Measurements from ENCODE around the gene PPP1CA. TPM values are rescaled to one million over a fixed set of nuclear protein-coding genes. Genes with fewer than 3 reads are reported as not detected.
A peak's percentile ranks its signal among the peaks of the same experiment; 100 is the strongest.
"Not testable (repeated sequence)": the region's sequence is repeated elsewhere in the genome, so short reads cannot be mapped to it uniquely, and the experiment has no call there.

The PPP1CA gene
- total and polyA plus RNA-seq, 3 experiments from 2014 or later: 338 to 564 (median 357) TPM

DNA sequence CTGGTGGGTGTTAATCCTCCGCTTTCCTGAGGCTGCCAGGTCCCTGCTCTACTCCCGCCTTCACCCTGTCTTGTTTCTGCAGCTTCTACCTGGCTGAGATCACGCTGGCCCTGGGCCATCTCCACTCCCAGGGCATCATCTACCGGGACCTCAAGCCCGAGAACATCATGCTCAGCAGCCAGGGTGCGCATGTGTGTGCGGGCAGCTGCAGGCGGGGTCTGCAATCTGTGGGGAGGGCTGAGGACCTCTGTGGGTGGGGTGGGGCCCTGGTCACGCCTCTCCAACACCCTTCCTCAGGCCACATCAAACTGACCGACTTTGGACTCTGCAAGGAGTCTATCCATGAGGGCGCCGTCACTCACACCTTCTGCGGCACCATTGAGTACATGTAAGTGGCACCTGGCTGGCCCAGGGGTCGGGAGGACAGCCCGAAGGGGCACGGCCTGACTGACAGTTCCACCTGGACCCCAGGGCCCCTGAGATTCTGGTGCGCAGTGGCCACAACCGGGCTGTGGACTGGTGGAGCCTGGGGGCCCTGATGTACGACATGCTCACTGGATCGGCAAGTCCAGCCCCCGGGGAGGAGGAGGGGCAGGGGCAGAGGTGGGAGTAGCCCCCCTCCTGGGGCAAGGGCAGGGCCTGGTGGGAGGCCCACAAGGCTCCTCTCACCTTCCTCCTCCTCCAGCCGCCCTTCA lies 31.1 kb upstream of the PPP1CA start:
- H3K4me3 Mint-ChIP-seq: peak overlapping the region in 4 of 7 donors; percentile 54 to 81 (median 56)

DNA sequence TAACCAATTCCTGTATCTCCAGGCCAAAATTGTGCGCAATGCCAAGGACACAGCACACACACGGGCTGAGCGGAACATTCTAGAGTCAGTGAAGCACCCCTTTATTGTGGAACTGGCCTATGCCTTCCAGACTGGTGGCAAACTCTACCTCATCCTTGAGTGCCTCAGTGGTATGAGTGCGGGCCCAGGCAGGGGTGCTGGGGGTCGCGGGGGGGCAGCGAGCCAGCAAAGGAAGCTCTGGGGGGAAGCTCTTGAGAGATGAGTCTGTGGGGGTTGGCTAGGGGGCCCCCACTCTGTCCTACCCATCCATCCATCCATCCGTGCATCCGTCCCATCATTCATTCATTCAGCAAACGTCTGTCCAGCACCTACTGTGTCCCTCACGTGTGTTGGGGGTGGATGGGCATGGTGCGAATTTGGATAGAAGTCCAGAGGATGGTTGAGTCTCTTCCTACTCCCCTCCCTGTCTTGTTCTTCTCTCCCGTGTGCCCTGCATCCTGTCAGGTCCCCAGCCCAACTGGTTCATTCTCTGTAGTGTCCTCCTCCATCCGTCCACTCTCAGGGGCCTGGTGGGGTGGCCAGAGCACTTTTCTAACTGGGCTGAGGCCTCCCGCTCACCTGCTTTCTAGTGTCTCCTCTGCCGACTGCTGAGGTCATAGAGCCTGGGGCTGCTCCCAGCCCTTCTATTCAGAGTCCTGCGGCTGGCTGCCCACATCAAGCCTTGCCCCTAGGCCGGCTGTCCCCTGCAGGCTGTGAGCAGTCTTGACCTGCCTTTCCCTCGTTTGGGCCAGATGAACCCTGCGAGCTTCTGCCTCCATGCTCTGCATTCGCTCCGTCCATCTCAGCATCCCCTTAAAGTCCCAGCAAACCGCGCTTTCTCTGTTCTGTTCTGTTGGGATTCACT lies 29.9 kb upstream of the PPP1CA start:
- CTCF ChIA-PET: interaction anchor here (0.8 to 4.5 kb wide), 6 partner anchors 8 to 51 kb away, joined by 3 to 23 read pairs (median 3); partner anchors contain the start of genes AIP, PPP1CA and TBC1D10C
- Mint-ChIP-seq H3K27ac (peak overlapping the region; percentile 62 to 97 (median 81)), H3K4me3 (peak overlapping the region in 6 of 7 donors; percentile 18 to 83 (median 38)), H3K36me3 (peaks cover 0 to 57% (median 6%) of the 10 kb centered on the region in 3 donors), H3K27me3 (peaks cover 0 to 5% of the 10 kb centered on the region in 2 donors), H3K4me1 (peaks cover 45 to 86% (median 48%) of the 10 kb centered on the region in 3 donors), H3K9me3 (no peaks in the 10 kb centered on the region)
- Histone ChIP-seq H3K9me3 (ENCODE audit: low read length) (no peaks in the 10 kb centered on the region), H3K4me3 (ENCODE audit: low read length) (no peak overlapping the region), H3K36me3 (ENCODE audit: insufficient read depth, low read length) (peaks cover 25% of the 10 kb centered on the region), H3K27me3 (ENCODE audit: insufficient read depth, low read length, poor library complexity, severe bottlenecking) (no peaks in the 10 kb centered on the region), H3K4me1 (ENCODE audit: insufficient read depth, low read length) (peaks cover 69% of the 10 kb centered on the region), H3K27ac (ENCODE audit: low read depth, low read length) (no peak overlapping the region)
- no peak for DNase-seq
- POLR2A ChIA-PET: interaction anchor here (0.8 to 10.1 kb wide), 5 partner anchors 14 to 37 kb away, joined by 3 to 203 read pairs (median 3); partner anchors contain the start of genes PPP1CA, TBC1D10C and TMEM134

More for the DNA sequence above, 31.1 kb upstream of the PPP1CA start:
- Mint-ChIP-seq H3K27me3 (peaks cover 0 to 3% of the 10 kb centered on the region in 2 donors), H3K9me3 (no peaks in the 10 kb centered on the region), H3K4me1 (peaks cover 37 to 83% (median 40%) of the 10 kb centered on the region in 3 donors), H3K27ac (peak overlapping the region in 6 of 8 donors; percentile 71 to 97 (median 80)), H3K36me3 (peaks cover 0 to 67% (median 6%) of the 10 kb centered on the region in 3 donors)
- Histone ChIP-seq H3K27ac (ENCODE audit: low read depth, low read length) (no peak overlapping the region), H3K4me3 (ENCODE audit: low read length) (no peak overlapping the region), H3K27me3 (ENCODE audit: insufficient read depth, low read length, poor library complexity, severe bottlenecking) (no peaks in the 10 kb centered on the region), H3K4me1 (ENCODE audit: insufficient read depth, low read length) (peaks cover 62% of the 10 kb centered on the region), H3K36me3 (ENCODE audit: insufficient read depth, low read length) (peaks cover 25% of the 10 kb centered on the region), H3K9me3 (ENCODE audit: low read length) (no peaks in the 10 kb centered on the region)
- DNase-seq: no peak
- ChIA-PET CTCF (interaction anchor here (0.9 to 4.5 kb wide), 7 partner anchors 20 to 72 kb away, joined by 3 to 23 read pairs (median 3); partner anchors contain the start of genes AIP, PPP1CA, RAD9A and TBC1D10C), POLR2A (interaction anchor here (0.5 to 10.1 kb wide), 7 partner anchors 11 to 59 kb away, joined by 3 to 203 read pairs (median 5); partner anchors contain the start of genes PPP1CA and TBC1D10C)

DNA sequence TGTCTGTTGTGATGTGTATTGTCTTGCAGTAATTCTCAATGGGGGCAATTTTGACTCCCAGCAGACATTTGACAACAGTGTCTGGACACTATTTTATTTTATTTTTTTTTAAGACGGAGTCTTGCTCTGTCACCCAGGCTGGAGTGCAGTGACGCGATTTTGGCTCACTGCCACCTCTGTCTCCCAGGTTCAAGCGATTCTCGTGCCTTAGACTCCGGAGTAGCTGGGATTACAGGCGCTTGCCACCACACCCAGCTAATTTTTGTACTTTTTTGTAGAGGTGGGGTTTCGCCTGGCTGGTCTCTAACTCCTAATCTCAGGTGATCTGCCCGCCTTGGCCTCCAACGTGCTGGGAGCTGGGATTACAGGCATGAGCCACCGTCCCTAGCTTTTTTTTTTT lies 28.1 kb upstream of the PPP1CA start:
- H3K27me3 Mint-ChIP-seq: peaks cover 0 to 6% of the 10 kb centered on the region in 2 donors
- Histone ChIP-seq H3K4me3 (ENCODE audit: low read length) (no peak overlapping the region), H3K27ac (ENCODE audit: low read depth, low read length) (peak overlapping the region; percentile 91), H3K9me3 (ENCODE audit: low read length) (no peaks in the 10 kb centered on the region), H3K27me3 (ENCODE audit: insufficient read depth, low read length, poor library complexity, severe bottlenecking) (no peaks in the 10 kb centered on the region), H3K36me3 (ENCODE audit: insufficient read depth, low read length) (peaks cover 14% of the 10 kb centered on the region), H3K4me1 (ENCODE audit: insufficient read depth, low read length) (peaks cover 53% of the 10 kb centered on the region)
- peaks cover 36 to 74% (median 43%) of the 10 kb centered on the region in 3 donors for H3K4me1 Mint-ChIP-seq
- no peaks in the 10 kb centered on the region for H3K9me3 Mint-ChIP-seq
- H3K4me3 Mint-ChIP-seq: peak overlapping the region; percentile 53 to 99 (median 99)
- ChIA-PET CTCF (interaction anchor here (0.9 to 2.8 kb wide), 4 partner anchors 7 to 29 kb away, joined by 3 to 18 read pairs (median 6); partner anchors contain the start of genes PTPRCAP and TBC1D10C), POLR2A (interaction anchor here (0.5 to 10.1 kb wide), 7 partner anchors 8 to 56 kb away, joined by 3 to 203 read pairs (median 20); partner anchors contain the start of genes CORO1B, PPP1CA, PTPRCAP and TBC1D10C)
- H3K36me3 Mint-ChIP-seq: peaks cover 0 to 45% (median 2%) of the 10 kb centered on the region in 3 donors
- no peak for DNase-seq
- peak overlapping the region in 6 of 8 donors; percentile 11 to 99 (median 62) for H3K27ac Mint-ChIP-seq

DNA sequence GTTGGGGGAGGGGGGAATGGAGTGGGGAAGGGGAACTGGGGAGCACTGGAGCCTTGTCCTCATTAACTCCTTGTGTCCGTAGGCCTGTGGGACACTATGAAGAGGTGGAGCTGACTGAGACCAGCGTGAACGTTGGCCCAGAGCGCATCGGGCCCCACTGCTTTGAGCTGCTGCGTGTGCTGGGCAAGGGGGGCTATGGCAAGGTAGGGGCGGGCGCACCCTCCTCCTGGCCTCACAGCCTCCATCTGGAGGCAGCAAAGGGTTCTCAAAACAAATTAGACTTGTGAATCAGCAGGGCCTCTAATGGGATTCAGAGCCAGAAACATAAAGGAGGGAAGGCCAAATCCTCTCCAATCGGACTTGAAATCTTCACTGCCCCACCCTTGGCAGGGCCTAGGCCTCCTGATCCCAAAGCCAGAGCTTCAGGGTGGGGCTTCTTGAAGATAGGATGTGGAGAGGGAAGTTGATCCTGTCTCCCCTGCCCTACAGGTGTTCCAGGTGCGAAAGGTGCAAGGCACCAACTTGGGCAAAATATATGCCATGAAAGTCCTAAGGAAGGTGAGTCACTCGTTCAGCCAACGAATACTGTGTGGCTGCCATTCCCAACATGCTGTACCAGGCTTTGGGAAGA lies 27.5 kb upstream of the PPP1CA start:
- H3K36me3 Mint-ChIP-seq: peaks cover 0 to 39% (median 2%) of the 10 kb centered on the region in 3 donors
- Histone ChIP-seq H3K9me3 (ENCODE audit: low read length) (no peaks in the 10 kb centered on the region), H3K27me3 (ENCODE audit: insufficient read depth, low read length, poor library complexity, severe bottlenecking) (no peaks in the 10 kb centered on the region), H3K4me1 (ENCODE audit: insufficient read depth, low read length) (peaks cover 47% of the 10 kb centered on the region), H3K4me3 (ENCODE audit: low read length) (peak overlapping the region; percentile 76), H3K36me3 (ENCODE audit: insufficient read depth, low read length) (peaks cover 14% of the 10 kb centered on the region), H3K27ac (ENCODE audit: low read depth, low read length) (peak overlapping the region; percentile 91)
- H3K9me3 Mint-ChIP-seq: no peaks in the 10 kb centered on the region
- ChIA-PET CTCF (interaction anchor here (1.0 to 2.8 kb wide), 8 partner anchors 8 to 167 kb away, joined by 3 to 18 read pairs (median 4); partner anchors contain the start of genes PPP1CA, PTPRCAP and TBC1D10C), POLR2A (interaction anchor here (0.5 to 3.6 kb wide), 12 partner anchors 9 to 144 kb away, joined by 3 to 39 read pairs (median 7); partner anchors contain the start of genes CABP4, PITPNM1, PPP1CA and PTPRCAP)
- H3K27me3 Mint-ChIP-seq: peaks cover 0 to 6% of the 10 kb centered on the region in 2 donors
- H3K4me1 Mint-ChIP-seq: peaks cover 33 to 69% (median 38%) of the 10 kb centered on the region in 3 donors
- H3K4me3 Mint-ChIP-seq: peak overlapping the region; percentile 94 to 100 (median 99)
- H3K27ac Mint-ChIP-seq: peak overlapping the region; percentile 93 to 99 (median 98)
- no peak for DNase-seq

DNA sequence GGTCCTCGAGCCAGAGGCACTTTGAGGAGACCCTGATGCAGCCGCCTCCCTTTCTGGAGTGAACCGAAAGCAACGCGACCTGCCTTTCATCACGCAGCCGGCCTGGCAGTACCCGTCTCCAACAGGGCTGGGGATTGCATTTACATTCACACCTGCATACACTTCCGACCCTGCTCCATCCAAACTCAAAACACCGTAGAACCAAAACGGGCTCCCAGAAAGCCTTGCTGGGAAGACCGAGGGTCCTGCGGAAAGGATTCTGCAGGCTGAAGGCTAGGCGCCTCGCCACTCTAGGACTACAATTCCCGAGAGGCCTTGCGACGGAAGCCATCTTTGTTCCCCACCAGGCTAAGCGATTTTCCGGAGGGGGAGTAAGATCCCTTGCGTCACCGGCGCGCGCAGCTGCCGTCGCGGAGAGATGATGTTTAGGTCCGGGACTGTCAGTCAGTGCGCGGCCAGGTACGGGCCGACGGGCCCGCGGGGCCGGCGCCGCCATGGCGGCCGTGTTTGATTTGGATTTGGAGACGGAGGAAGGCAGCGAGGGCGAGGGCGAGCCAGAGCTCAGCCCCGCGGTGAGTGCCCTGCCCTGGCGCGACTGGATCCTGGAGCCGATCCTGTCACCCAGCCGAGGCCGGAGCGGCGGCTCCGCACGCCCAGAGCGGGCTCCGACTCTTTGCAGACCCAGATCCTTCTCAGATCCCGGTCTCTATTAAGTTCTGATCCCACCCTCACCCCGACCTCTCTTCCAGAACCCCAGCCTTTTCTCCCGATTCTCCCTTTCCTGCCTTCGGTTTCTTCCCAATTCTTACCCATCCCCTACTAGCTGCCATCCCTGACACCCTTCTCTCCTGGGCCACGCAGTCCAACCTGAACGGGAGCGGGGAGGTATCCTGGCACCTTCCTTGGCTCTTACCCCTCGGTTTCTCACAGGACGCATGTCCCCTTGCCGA lies 26.7 kb upstream of the PPP1CA start, which contains the start of gene RPS6KB2:
RPS6KB2 (plus strand) TSS at position 443 of the 950 bp plus-strand sequence; CDS start at position 495, 52 bp downstream.
- peak within 1 kb of the TSS; percentile 76 for H3K4me3 ChIP-seq (ENCODE audit: low read length)
- POLR2A ChIA-PET: interaction anchor here (0.6 to 3.6 kb wide), 14 partner anchors 8 to 143 kb away, joined by 3 to 39 read pairs (median 6); partner anchors contain the start of genes CABP4, CLCF1, PITPNM1 and PPP1CA
- Mint-ChIP-seq H3K4me3 (peak within 1 kb of the TSS; percentile 94 to 100 (median 99)), H3K36me3 (peaks cover 0 to 34% (median 2%) of the 10 kb centered on the region in 3 donors), H3K27me3 (peaks cover 0 to 6% of the 10 kb centered on the region in 2 donors), H3K9me3 (no peaks in the 10 kb centered on the region), H3K27ac (peak within 1 kb of the TSS; percentile 93 to 99 (median 98)), H3K4me1 (peaks cover 25 to 61% (median 31%) of the 10 kb centered on the region in 3 donors)
- no peaks in the 10 kb centered on the region for H3K27me3 ChIP-seq (ENCODE audit: insufficient read depth, low read length, poor library complexity, severe bottlenecking)
- peak within 1 kb of the TSS; percentile 91 for H3K27ac ChIP-seq (ENCODE audit: low read depth, low read length)
- peaks cover 39% of the 10 kb centered on the region for H3K4me1 ChIP-seq (ENCODE audit: insufficient read depth, low read length)
- CTCF ChIA-PET: interaction anchor here (1.0 to 2.8 kb wide), 10 partner anchors 9 to 166 kb away, joined by 3 to 18 read pairs (median 4); partner anchors contain the start of genes PPP1CA, PTPRCAP, TBC1D10C and TMEM134
- H3K9me3 ChIP-seq (ENCODE audit: low read length): no peaks in the 10 kb centered on the region
- peaks cover 14% of the 10 kb centered on the region for H3K36me3 ChIP-seq (ENCODE audit: insufficient read depth, low read length)
- DNase-seq: peak; percentile 96 to 99 (median 99)

DNA sequence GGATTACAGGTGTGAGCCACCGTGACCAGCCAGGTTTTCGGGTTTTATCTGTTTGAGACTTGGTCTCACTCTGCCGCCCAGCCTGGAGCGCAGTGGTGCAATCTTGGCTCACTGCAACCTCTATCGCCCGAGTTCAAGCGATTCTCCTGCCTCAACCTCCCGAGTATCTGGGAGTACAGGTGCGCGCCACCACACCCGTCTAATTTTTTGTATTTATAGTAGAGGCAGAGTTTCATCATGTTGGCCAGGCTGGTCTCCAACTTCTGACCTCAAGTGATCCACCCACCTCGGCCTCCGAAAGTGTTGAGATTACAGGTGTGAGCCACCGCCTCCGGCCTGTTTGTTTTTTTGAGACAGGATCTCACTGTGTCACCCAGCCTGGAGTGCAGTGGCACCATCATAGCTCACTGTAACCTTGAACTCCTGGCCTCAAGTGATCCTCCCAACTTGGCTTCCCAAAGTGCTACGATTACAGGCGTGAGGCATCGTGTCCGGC lies 25.8 kb upstream of the PPP1CA start:
- H3K27me3 Mint-ChIP-seq; H3K27me3 ChIP-seq (ENCODE audit: insufficient read depth, low read length, poor library complexity, severe bottlenecking); H3K9me3 Mint-ChIP-seq; H3K36me3 ChIP-seq (ENCODE audit: insufficient read depth, low read length); DNase-seq; H3K9me3 ChIP-seq (ENCODE audit: low read length): not testable (repeated sequence)
- peak overlapping the region; percentile 91 for H3K27ac ChIP-seq (ENCODE audit: low read depth, low read length)
- Mint-ChIP-seq H3K4me3 (peak overlapping the region; percentile 94 to 100 (median 99)), H3K36me3 (peaks cover 0 to 25% (median 2%) of the 10 kb centered on the region in 3 donors), H3K27ac (peak overlapping the region; percentile 93 to 99 (median 98)), H3K4me1 (peaks cover 30 to 60% (median 32%) of the 10 kb centered on the region in 3 donors)
- POLR2A ChIA-PET: interaction anchor here (0.7 to 3.6 kb wide), 7 partner anchors 9 to 36 kb away, joined by 3 to 39 read pairs (median 12); partner anchors contain the start of genes PPP1CA, PTPRCAP, RAD9A and TBC1D10C
- H3K4me3 ChIP-seq (ENCODE audit: low read length): peak overlapping the region; percentile 76
- CTCF ChIA-PET: interaction anchor here (1.0 to 2.8 kb wide), 5 partner anchors 10 to 42 kb away, joined by 3 to 18 read pairs (median 8); partner anchors contain the start of genes PPP1CA, PTPRCAP, TBC1D10C and TMEM134
- H3K4me1 ChIP-seq (ENCODE audit: insufficient read depth, low read length): peaks cover 30% of the 10 kb centered on the region

Measured in CD8-positive, alpha-beta memory T cell (primary cell).